OCI-LY7 (cell line): Measurements from ENCODE around the gene SLC6A4. TPM values are rescaled to one million over a fixed set of nuclear protein-coding genes. Genes with fewer than 3 reads are reported as not detected.
"Not testable (repeated sequence)": the region's sequence is repeated elsewhere in the genome, so short reads cannot be mapped to it uniquely, and the experiment has no call there.

Experiments used
- BruUV-seq: library from RNA; stranded (reverse); fragments of 400-500 nt; replicated peaks from 2 replicates; lab custom pipeline; 2021; lab: Mats Ljungman, UMichigan
- CTCF ChIA-PET: fragments of 300-600 bp; sonication (Branson Sonifier 250); formaldehyde crosslinking; loops from one replicate; lab custom pipeline; 2022; ENCODE audit warnings: antibody characterized with exemption; ENCODE audit not compliant: unreplicated experiment; lab: Charles Lee
- POLR2A ChIA-PET: fragments of 300-600 bp; sonication (Branson Sonifier 250); formaldehyde crosslinking; loops from one replicate; lab custom pipeline; 2022; ENCODE audit warnings: antibody characterized with exemption; lab: Charles Lee
- DNase-seq: peaks from one replicate; pipeline ENCODE4 v3.0.0-alpha.2; 2015; ENCODE audit warnings: low spot score
- H2AFZ ChIP-seq: fragments of 200-600 bp; sonication (generic), shearing (Covaris generic); 2 replicates; pipeline ENCODE4 v1.6.1; 2014; ENCODE audit warnings: mild to moderate bottlenecking, antibody characterized with exemption, low read length, moderate library complexity
- H3K27ac ChIP-seq: fragments of 200-600 bp; sonication (generic); 2 replicates; pipeline ENCODE4 v1.5.1; 2014; ENCODE audit warnings: mixed run types, low read depth, mild to moderate bottlenecking, moderate library complexity, low read length, inconsistent platforms; ENCODE audit not compliant: poor library complexity, severe bottlenecking
- H3K36me3 ChIP-seq: fragments of 200-600 bp; sonication (generic); 2 replicates; pipeline ENCODE4 v1.6.1; 2014; ENCODE audit warnings: mild to moderate bottlenecking, antibody characterized with exemption, low read length, moderate library complexity, mixed read lengths; ENCODE audit not compliant: insufficient read depth
- H3K4me1 ChIP-seq: fragments of 200-600 bp; sonication (generic); 2 replicates; pipeline ENCODE4 v1.5.1; 2014; ENCODE audit warnings: mild to moderate bottlenecking, low read length; ENCODE audit not compliant: insufficient read depth, poor library complexity, severe bottlenecking
- H3K4me2 ChIP-seq: fragments of 200-600 bp; sonication (generic); 2 replicates; pipeline ENCODE4 v1.6.1; 2014; ENCODE audit warnings: mild to moderate bottlenecking, low read length
- H3K4me3 ChIP-seq: fragments of 200-600 bp; sonication (generic); 2 replicates; pipeline ENCODE4 v1.5.1; 2014; ENCODE audit warnings: mild to moderate bottlenecking, low read depth, low read length; ENCODE audit not compliant: poor library complexity, severe bottlenecking
- H3K79me2 ChIP-seq: fragments of 200-600 bp; sonication (generic); 2 replicates; pipeline ENCODE4 v1.6.1; 2016; ENCODE audit warnings: low read depth, mild to moderate bottlenecking, low read length, moderate library complexity, mixed read lengths; ENCODE audit not compliant: insufficient read depth
- H3K9me2 ChIP-seq: fragments of 200-600 bp; sonication (generic); 2 replicates; pipeline ENCODE4 v1.6.1; 2016; ENCODE audit warnings: mild to moderate bottlenecking, low read length, mixed read lengths; ENCODE audit not compliant: insufficient read depth
- H3K9me3 ChIP-seq: fragments of 200-600 bp; sonication (generic); 2 replicates; pipeline ENCODE4 v1.6.1; 2014; ENCODE audit warnings: mild to moderate bottlenecking, mixed run types, low read length, mixed read lengths
- H4K20me1 ChIP-seq: fragments of 200-600 bp; sonication (generic); 2 replicates; pipeline ENCODE4 v1.6.1; 2014; ENCODE audit warnings: mild to moderate bottlenecking, antibody characterized with exemption, low read length, moderate library complexity, mixed read lengths; ENCODE audit not compliant: insufficient read depth
- EZH2phosphoT487 ChIP-seq: fragments of 200-600 bp; sonication (generic); IDR thresholded peaks from 2 replicates; pipeline ENCODE4 v1.6.1; 2018; ENCODE audit warnings: low read depth, borderline replicate concordance, mild to moderate bottlenecking, mixed run types, antibody characterized with exemption, low read length, moderate library complexity, mixed read lengths
- intact Hi-C: fragments of 100-400 bp; cut with micrococcal nuclease; formaldehyde crosslinking; loops from one replicate; pipeline ENCODE4 v1.10.0; 2022; ENCODE audit not compliant: unreplicated experiment
- small RNA-seq: library from RNA; depleted of rRNA; stranded (forward); fragments of <200 nt; gene quantifications from one replicate; pipeline ENCODE3, GENCODE V24; 2014
- total RNA-seq, 2 experiments: library from RNA; depleted of rRNA in 1 of 2; stranded (reverse); fragments of >200 nt in 1 of 2; shearing (Covaris generic) in 1 of 2; gene quantifications; 2 replicates each; pipeline ENCODE4 v1.2.3, GENCODE V29; 2014 to 2022
- TF ChIP-seq, protein P1 (sequence below): fragments of 200-600 bp; sonication (generic); conservative IDR thresholded peaks from 2 replicates; pipeline ENCODE4 v1.5.1; 2014; ENCODE audit warnings: mild to moderate bottlenecking, antibody characterized with exemption, low read length, moderate library complexity, mixed read lengths

Gene SLC6A4
- total RNA-seq, 2 experiments from 2014 or later: 0.09 TPM; not detected in 1

GRCh38 chr17:30151471-30151870 lies 84.0 kb downstream of the SLC6A4 start:
- intact Hi-C loops: no loop called here
- DNase-seq: no peak
- Histone ChIP-seq H3K4me2 (no peak overlapping the region), H3K36me3 (peaks cover 29% of the 10 kb centered on the region), H3K4me3 (no peak overlapping the region), H3K79me2 (peaks cover 53% of the 10 kb centered on the region), H3K27ac (no peak overlapping the region), H4K20me1 (0 out of 2 replicates have a peak, but pooled peaks cover 2% of the 10 kb centered on the region), H3K9me2 (no peaks in the 10 kb centered on the region), H3K4me1 (no peaks in the 10 kb centered on the region), H2AFZ (no peak overlapping the region), H3K9me3 (no peaks in the 10 kb centered on the region)
- POLR2A ChIA-PET: interaction anchor here (0.5 to 1.7 kb wide), 6 partner anchors 17 to 711 kb away, joined by 3 to 6 read pairs (median 4); no protein-coding TSS in a partner anchor
- CTCF ChIA-PET: no interaction called here
- TF ChIP-seq, protein P1, sequence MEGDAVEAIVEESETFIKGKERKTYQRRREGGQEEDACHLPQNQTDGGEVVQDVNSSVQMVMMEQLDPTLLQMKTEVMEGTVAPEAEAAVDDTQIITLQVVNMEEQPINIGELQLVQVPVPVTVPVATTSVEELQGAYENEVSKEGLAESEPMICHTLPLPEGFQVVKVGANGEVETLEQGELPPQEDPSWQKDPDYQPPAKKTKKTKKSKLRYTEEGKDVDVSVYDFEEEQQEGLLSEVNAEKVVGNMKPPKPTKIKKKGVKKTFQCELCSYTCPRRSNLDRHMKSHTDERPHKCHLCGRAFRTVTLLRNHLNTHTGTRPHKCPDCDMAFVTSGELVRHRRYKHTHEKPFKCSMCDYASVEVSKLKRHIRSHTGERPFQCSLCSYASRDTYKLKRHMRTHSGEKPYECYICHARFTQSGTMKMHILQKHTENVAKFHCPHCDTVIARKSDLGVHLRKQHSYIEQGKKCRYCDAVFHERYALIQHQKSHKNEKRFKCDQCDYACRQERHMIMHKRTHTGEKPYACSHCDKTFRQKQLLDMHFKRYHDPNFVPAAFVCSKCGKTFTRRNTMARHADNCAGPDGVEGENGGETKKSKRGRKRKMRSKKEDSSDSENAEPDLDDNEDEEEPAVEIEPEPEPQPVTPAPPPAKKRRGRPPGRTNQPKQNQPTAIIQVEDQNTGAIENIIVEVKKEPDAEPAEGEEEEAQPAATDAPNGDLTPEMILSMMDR: no peak
- no peak for TF ChIP-seq EZH2phosphoT487
- no TSS peak for BruUV-seq

- TF ChIP-seq, protein P1: no peak
- no peak for TF ChIP-seq EZH2phosphoT487
These were observed 87.1 kb downstream of the SLC6A4 start for GRCh38 chr17:30148376-30148775.

DNA sequence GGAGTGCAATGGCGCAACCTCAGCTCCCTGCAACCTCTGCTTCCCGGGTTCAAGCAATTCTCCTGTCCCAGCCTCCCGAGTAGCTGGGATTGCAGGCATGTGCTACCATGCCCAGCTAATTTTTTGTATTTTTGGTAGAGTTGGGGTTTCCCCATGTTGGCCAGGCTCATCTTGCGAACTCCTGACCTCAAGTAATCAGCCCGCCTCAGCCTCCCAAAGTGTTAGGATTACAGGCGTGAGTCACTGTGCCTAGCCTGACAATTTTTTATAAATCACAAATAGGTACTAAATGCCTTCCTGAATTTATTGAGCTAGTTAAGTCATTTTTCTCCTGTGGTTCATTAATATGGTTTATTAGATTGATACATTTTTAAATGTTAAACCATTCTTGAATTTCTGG lies 87.6 kb downstream of the SLC6A4 start:
- intact Hi-C loops, BruUV-seq: not testable (repeated sequence)

More at GRCh38 chr17:30148376-30148775, 87.1 kb downstream of the SLC6A4 start:
- no peaks in the 10 kb centered on the region for H3K9me2 ChIP-seq
- BruUV-seq: no TSS peak
- no peak overlapping the region for H2AFZ ChIP-seq
- intact Hi-C loops: no loop called here
- H3K27ac ChIP-seq: no peak overlapping the region
- no peak overlapping the region for H3K4me3 ChIP-seq
- peaks cover 65% of the 10 kb centered on the region for H3K79me2 ChIP-seq
- peaks cover 39% of the 10 kb centered on the region for H3K36me3 ChIP-seq
- 0 out of 2 replicates have a peak, but pooled peaks cover 4% of the 10 kb centered on the region for H4K20me1 ChIP-seq
- no peaks in the 10 kb centered on the region for H3K9me3 ChIP-seq
- CTCF ChIA-PET: no interaction called here
- H3K4me1 ChIP-seq: no peaks in the 10 kb centered on the region
- POLR2A ChIA-PET: interaction anchor here (0.9 kb wide), 1 partner anchor 14 kb away, joined by 5 read pairs; no protein-coding TSS in a partner anchor
- no peak overlapping the region for H3K4me2 ChIP-seq
- no peak for DNase-seq

More for the DNA sequence above, 87.6 kb downstream of the SLC6A4 start:
- H3K9me3 ChIP-seq, H2AFZ ChIP-seq, POLR2A ChIA-PET, H3K4me3 ChIP-seq, H3K4me2 ChIP-seq, DNase-seq, CTCF ChIA-PET, H3K4me1 ChIP-seq, H4K20me1 ChIP-seq, H3K27ac ChIP-seq, H3K9me2 ChIP-seq: not testable (repeated sequence)
- H3K79me2 ChIP-seq: peaks cover 66% of the 10 kb centered on the region
- peaks cover 44% of the 10 kb centered on the region for H3K36me3 ChIP-seq

Small RNA genes lying within 50 kb of the gene (small RNA-seq; reads per million reads assigned to genes)
- 104 reads per million, percentile 99 among the genes with 10 or more reads in this experiment for gene RF00154

Other genes with a start within 250 kb of the SLC6A4 start
- 18.6 and 26.1 TPM in 2 replicates for gene NSRP1, start 118.9 kb downstream of the SLC6A4 start, total RNA-seq (2014; rRNA removed; shearing (Covaris generic))
- 43.5 and 44.1 TPM in 2 replicates for gene NSRP1, start 118.9 kb downstream of the SLC6A4 start, total RNA-seq (2022)
- gene BLMH, start 56.2 kb upstream of the SLC6A4 start, total RNA-seq (2014; rRNA removed; shearing (Covaris generic)): 33.8 and 35.0 TPM in 2 replicates
- gene BLMH, start 56.2 kb upstream of the SLC6A4 start, total RNA-seq (2022): 65.7 and 72.7 TPM in 2 replicates
- gene TMIGD1, start 98.4 kb upstream of the SLC6A4 start, total RNA-seq (2014; rRNA removed; shearing (Covaris generic)): not detected in 2 replicates
- gene TMIGD1, start 98.4 kb upstream of the SLC6A4 start, total RNA-seq (2022): not detected in 2 replicates
- gene CPD, start 143.2 kb upstream of the SLC6A4 start, total RNA-seq (2014; rRNA removed; shearing (Covaris generic)): 16.4 and 20.7 TPM in 2 replicates
- gene CPD, start 143.2 kb upstream of the SLC6A4 start, total RNA-seq (2022): 22.4 and 24.0 TPM in 2 replicates
- gene GOSR1, start 241.7 kb upstream of the SLC6A4 start, total RNA-seq (2014; rRNA removed; shearing (Covaris generic)): 15.9 and 17.0 TPM in 2 replicates
- gene GOSR1, start 241.7 kb upstream of the SLC6A4 start, total RNA-seq (2022): 49.8 and 49.9 TPM in 2 replicates